ENCODE data around the gene DCHS2.
"Not testable (repeated sequence)": the region's sequence is repeated elsewhere in the genome, so short reads cannot be mapped to it uniquely, and the experiment has no call there.

The DCHS2 gene

GRCh38 chr4:154277172-154277571 is 214.4 kb downstream of the DCHS2 start:
- Histone ChIP-seq H3K36me3 (ENCODE audit: control insufficient read depth, insufficient read depth, low read length) (no peaks in the 10 kb centered on the region), H3K27me3 (ENCODE audit: control insufficient read depth, insufficient read depth, low read length, poor library complexity, severe bottlenecking) (no peaks in the 10 kb centered on the region), H3K9me3 (ENCODE audit: control insufficient read depth, low read length) (no peaks in the 10 kb centered on the region), H3K4me1 (ENCODE audit: control insufficient read depth, insufficient read depth, low read length) (peaks cover 16% of the 10 kb centered on the region), H3K27ac (ENCODE audit: insufficient read depth, low read depth, low read length, poor library complexity, severe bottlenecking) (no peak overlapping the region), H3K4me3 (ENCODE audit: insufficient read depth, low read depth, low read length) (no peak overlapping the region)
- 2 to 18% methylated on average over 2 of the region's 2 CpGs for WGBS, 2 experiments

- Histone ChIP-seq H3K27me3 (ENCODE audit: control insufficient read depth, insufficient read depth, low read length, poor library complexity, severe bottlenecking) (no peaks in the 10 kb centered on the region), H3K4me1 (ENCODE audit: control insufficient read depth, insufficient read depth, low read length) (peaks cover 16% of the 10 kb centered on the region), H3K9me3 (ENCODE audit: control insufficient read depth, low read length) (no peaks in the 10 kb centered on the region), H3K36me3 (ENCODE audit: control insufficient read depth, insufficient read depth, low read length) (no peaks in the 10 kb centered on the region), H3K4me3 (ENCODE audit: insufficient read depth, low read depth, low read length) (no peak overlapping the region), H3K27ac (ENCODE audit: insufficient read depth, low read depth, low read length, poor library complexity, severe bottlenecking) (no peak overlapping the region)
- 86 to 96% methylated on average over 1 of the region's 1 CpG for WGBS, 2 experiments
Measured at GRCh38 chr4:154276496-154276895, 215.1 kb downstream of the DCHS2 start.

GRCh38 chr4:154254999-154255398 is 236.6 kb downstream of the DCHS2 start:
- Histone ChIP-seq H3K9me3 (ENCODE audit: control insufficient read depth, low read length) (no peaks in the 10 kb centered on the region), H3K36me3 (ENCODE audit: control insufficient read depth, insufficient read depth, low read length) (no peaks in the 10 kb centered on the region), H3K4me1 (ENCODE audit: control insufficient read depth, insufficient read depth, low read length) (no peaks in the 10 kb centered on the region), H3K27me3 (ENCODE audit: control insufficient read depth, insufficient read depth, low read length, poor library complexity, severe bottlenecking) (no peaks in the 10 kb centered on the region), H3K4me3 (ENCODE audit: insufficient read depth, low read depth, low read length) (no peak overlapping the region), H3K27ac (ENCODE audit: insufficient read depth, low read depth, low read length, poor library complexity, severe bottlenecking) (no peak overlapping the region)
- 53 to 60% methylated on average over 3 to 4 of the region's 4 CpGs for WGBS, 2 experiments

- Histone ChIP-seq H3K36me3 (ENCODE audit: control insufficient read depth, insufficient read depth, low read length) (no peaks in the 10 kb centered on the region), H3K4me1 (ENCODE audit: control insufficient read depth, insufficient read depth, low read length) (no peaks in the 10 kb centered on the region), H3K27ac (ENCODE audit: insufficient read depth, low read depth, low read length, poor library complexity, severe bottlenecking) (no peak overlapping the region), H3K9me3 (ENCODE audit: control insufficient read depth, low read length) (no peaks in the 10 kb centered on the region), H3K4me3 (ENCODE audit: insufficient read depth, low read depth, low read length) (no peak overlapping the region), H3K27me3 (ENCODE audit: control insufficient read depth, insufficient read depth, low read length, poor library complexity, severe bottlenecking) (no peaks in the 10 kb centered on the region)
- whole genome bisulfite sequencing, 2 experiments: 89 to 92% methylated on average over 4 of the region's 4 CpGs
Measured at GRCh38 chr4:154234576-154234975, 257.0 kb downstream of the DCHS2 start.

- Histone ChIP-seq H3K4me1 (ENCODE audit: control insufficient read depth, insufficient read depth, low read length) (no peaks in the 10 kb centered on the region), H3K27ac (ENCODE audit: insufficient read depth, low read depth, low read length, poor library complexity, severe bottlenecking) (no peak overlapping the region), H3K9me3 (ENCODE audit: control insufficient read depth, low read length) (no peaks in the 10 kb centered on the region), H3K27me3 (ENCODE audit: control insufficient read depth, insufficient read depth, low read length, poor library complexity, severe bottlenecking) (no peaks in the 10 kb centered on the region), H3K4me3 (ENCODE audit: insufficient read depth, low read depth, low read length) (no peak overlapping the region), H3K36me3 (ENCODE audit: control insufficient read depth, insufficient read depth, low read length) (no peaks in the 10 kb centered on the region)
- WGBS, 2 experiments: 73 to 94% methylated on average over 2 of the region's 2 CpGs
Measured at GRCh38 chr4:154231806-154232478, 259.7 kb downstream of the DCHS2 start.

- Histone ChIP-seq H3K4me3 (ENCODE audit: insufficient read depth, low read depth, low read length) (no peak overlapping the region), H3K27ac (ENCODE audit: insufficient read depth, low read depth, low read length, poor library complexity, severe bottlenecking) (no peak overlapping the region), H3K27me3 (ENCODE audit: control insufficient read depth, insufficient read depth, low read length, poor library complexity, severe bottlenecking) (no peaks in the 10 kb centered on the region), H3K36me3 (ENCODE audit: control insufficient read depth, insufficient read depth, low read length) (no peaks in the 10 kb centered on the region), H3K4me1 (ENCODE audit: control insufficient read depth, insufficient read depth, low read length) (no peaks in the 10 kb centered on the region), H3K9me3 (ENCODE audit: control insufficient read depth, low read length) (no peaks in the 10 kb centered on the region)
- 92 to 93% methylated on average over 2 to 3 of the region's 3 CpGs for WGBS, 2 experiments
Measured at GRCh38 chr4:154230723-154231122, 260.9 kb downstream of the DCHS2 start.

GRCh38 chr4:154230091-154230490 is 261.5 kb downstream of the DCHS2 start:
- Histone ChIP-seq H3K9me3 (ENCODE audit: control insufficient read depth, low read length) (no peaks in the 10 kb centered on the region), H3K27me3 (ENCODE audit: control insufficient read depth, insufficient read depth, low read length, poor library complexity, severe bottlenecking) (no peaks in the 10 kb centered on the region), H3K27ac (ENCODE audit: insufficient read depth, low read depth, low read length, poor library complexity, severe bottlenecking) (no peak overlapping the region), H3K4me3 (ENCODE audit: insufficient read depth, low read depth, low read length) (no peak overlapping the region), H3K36me3 (ENCODE audit: control insufficient read depth, insufficient read depth, low read length) (no peaks in the 10 kb centered on the region), H3K4me1 (ENCODE audit: control insufficient read depth, insufficient read depth, low read length) (no peaks in the 10 kb centered on the region)
- WGBS, 2 experiments: 81 to 90% methylated on average over 2 of the region's 2 CpGs

GRCh38 chr4:154222875-154223274 is 268.7 kb downstream of the DCHS2 start:
- Histone ChIP-seq H3K27me3 (ENCODE audit: control insufficient read depth, insufficient read depth, low read length, poor library complexity, severe bottlenecking) (no peaks in the 10 kb centered on the region), H3K27ac (ENCODE audit: insufficient read depth, low read depth, low read length, poor library complexity, severe bottlenecking) (no peak overlapping the region), H3K4me3 (ENCODE audit: insufficient read depth, low read depth, low read length) (no peak overlapping the region), H3K9me3 (ENCODE audit: control insufficient read depth, low read length) (no peaks in the 10 kb centered on the region), H3K36me3 (ENCODE audit: control insufficient read depth, insufficient read depth, low read length) (no peaks in the 10 kb centered on the region), H3K4me1 (ENCODE audit: control insufficient read depth, insufficient read depth, low read length) (no peaks in the 10 kb centered on the region)

GRCh38 chr4:154218051-154218450 is 273.5 kb downstream of the DCHS2 start:
- Histone ChIP-seq H3K4me3 (ENCODE audit: insufficient read depth, low read depth, low read length) (no peak overlapping the region), H3K36me3 (ENCODE audit: control insufficient read depth, insufficient read depth, low read length) (no peaks in the 10 kb centered on the region)

GRCh38 chr4:154217384-154217783 is 274.2 kb downstream of the DCHS2 start:
- not testable (repeated sequence) for H3K36me3 ChIP-seq (ENCODE audit: control insufficient read depth, insufficient read depth, low read length); H3K4me1 ChIP-seq (ENCODE audit: control insufficient read depth, insufficient read depth, low read length); H3K9me3 ChIP-seq (ENCODE audit: control insufficient read depth, low read length); H3K4me3 ChIP-seq (ENCODE audit: insufficient read depth, low read depth, low read length); H3K27ac ChIP-seq (ENCODE audit: insufficient read depth, low read depth, low read length, poor library complexity, severe bottlenecking); H3K27me3 ChIP-seq (ENCODE audit: control insufficient read depth, insufficient read depth, low read length, poor library complexity, severe bottlenecking)
- WGBS, 2 experiments: 88 to 89% methylated on average over 13 of the region's 13 CpGs

More at GRCh38 chr4:154218051-154218450, 273.5 kb downstream of the DCHS2 start:
- Histone ChIP-seq H3K9me3 (ENCODE audit: control insufficient read depth, low read length) (no peaks in the 10 kb centered on the region), H3K27ac (ENCODE audit: insufficient read depth, low read depth, low read length, poor library complexity, severe bottlenecking) (no peak overlapping the region), H3K4me1 (ENCODE audit: control insufficient read depth, insufficient read depth, low read length) (no peaks in the 10 kb centered on the region), H3K27me3 (ENCODE audit: control insufficient read depth, insufficient read depth, low read length, poor library complexity, severe bottlenecking) (no peaks in the 10 kb centered on the region)

- Histone ChIP-seq H3K27me3 (ENCODE audit: control insufficient read depth, insufficient read depth, low read length, poor library complexity, severe bottlenecking) (no peaks in the 10 kb centered on the region), H3K4me3 (ENCODE audit: insufficient read depth, low read depth, low read length) (no peak overlapping the region), H3K27ac (ENCODE audit: insufficient read depth, low read depth, low read length, poor library complexity, severe bottlenecking) (no peak overlapping the region), H3K36me3 (ENCODE audit: control insufficient read depth, insufficient read depth, low read length) (no peaks in the 10 kb centered on the region), H3K9me3 (ENCODE audit: control insufficient read depth, low read length) (no peaks in the 10 kb centered on the region), H3K4me1 (ENCODE audit: control insufficient read depth, insufficient read depth, low read length) (no peaks in the 10 kb centered on the region)
- 92 to 100% methylated on average over 1 of the region's 1 CpG for WGBS, 2 experiments
Measured at GRCh38 chr4:154211506-154211905, 280.1 kb downstream of the DCHS2 start.

Measured in ectodermal cell (in vitro differentiated cells).